Amniotic epithelial cell (primary cell): ENCODE data around the gene BRMS1.

Experiments used
- DNase-seq: peaks from one replicate; pipeline ENCODE4 v3.0.0-alpha.2; 2010; ENCODE audit warnings: low read depth

Gene BRMS1

DNA sequence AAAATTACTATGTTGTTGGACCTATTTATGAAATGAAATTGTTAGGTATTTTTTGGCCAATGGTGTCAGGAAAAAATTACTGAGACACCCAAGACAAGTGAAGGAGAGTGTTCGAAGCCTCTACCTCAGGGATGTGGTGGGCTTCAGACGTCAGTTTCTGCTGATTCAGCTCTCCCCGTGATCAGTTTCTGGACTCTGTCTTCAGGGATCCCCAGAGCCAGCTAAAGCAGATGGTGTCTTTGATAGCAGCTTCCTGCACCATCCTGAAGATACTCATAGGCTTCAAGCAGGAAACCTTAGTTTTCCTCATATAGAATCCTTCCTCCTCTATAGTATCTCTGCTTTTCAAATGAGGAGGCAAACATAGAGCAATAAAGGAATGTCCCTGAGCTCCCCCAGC lies 35.4 kb downstream of the BRMS1 start:
- no peak for DNase-seq

GRCh38 chr11:66302656-66303055 lies 42.2 kb downstream of the BRMS1 start:
- no peak for DNase-seq

- DNase-seq = no peak
Measured at GRCh38 chr11:66299186-66299585, 45.7 kb downstream of the BRMS1 start.

DNA sequence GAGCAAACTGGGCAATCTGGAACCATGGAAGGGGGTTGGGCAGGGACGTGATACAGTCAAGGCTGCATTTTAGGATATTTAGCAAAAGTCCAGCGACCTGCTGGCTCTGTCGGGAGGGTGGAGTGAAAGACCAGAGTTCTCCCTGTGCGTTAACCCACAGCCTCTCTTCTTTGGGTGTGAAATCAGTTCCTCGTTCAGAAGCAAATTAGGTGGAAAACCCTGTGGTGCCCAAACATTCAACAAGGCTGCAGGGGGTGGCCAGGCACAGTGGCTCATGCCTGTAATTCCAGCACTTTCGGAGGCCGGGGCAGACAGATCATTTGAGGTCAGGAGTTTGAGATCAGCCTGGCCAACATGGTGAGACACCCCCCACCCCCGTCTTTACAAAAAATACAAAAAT lies 47.3 kb downstream of the BRMS1 start:
- DNase-seq = no peak

GRCh38 chr11:66294626-66295620 lies 50.0 kb downstream of the BRMS1 start:
- no peak for DNase-seq

GRCh38 chr11:66293777-66294625 lies 50.9 kb downstream of the BRMS1 start:
- DNase-seq = no peak

GRCh38 chr11:66293352-66293751 lies 51.6 kb downstream of the BRMS1 start:
- no peak for DNase-seq

GRCh38 chr11:66292543-66293332 lies 52.2 kb downstream of the BRMS1 start:
- no peak for DNase-seq

DNA sequence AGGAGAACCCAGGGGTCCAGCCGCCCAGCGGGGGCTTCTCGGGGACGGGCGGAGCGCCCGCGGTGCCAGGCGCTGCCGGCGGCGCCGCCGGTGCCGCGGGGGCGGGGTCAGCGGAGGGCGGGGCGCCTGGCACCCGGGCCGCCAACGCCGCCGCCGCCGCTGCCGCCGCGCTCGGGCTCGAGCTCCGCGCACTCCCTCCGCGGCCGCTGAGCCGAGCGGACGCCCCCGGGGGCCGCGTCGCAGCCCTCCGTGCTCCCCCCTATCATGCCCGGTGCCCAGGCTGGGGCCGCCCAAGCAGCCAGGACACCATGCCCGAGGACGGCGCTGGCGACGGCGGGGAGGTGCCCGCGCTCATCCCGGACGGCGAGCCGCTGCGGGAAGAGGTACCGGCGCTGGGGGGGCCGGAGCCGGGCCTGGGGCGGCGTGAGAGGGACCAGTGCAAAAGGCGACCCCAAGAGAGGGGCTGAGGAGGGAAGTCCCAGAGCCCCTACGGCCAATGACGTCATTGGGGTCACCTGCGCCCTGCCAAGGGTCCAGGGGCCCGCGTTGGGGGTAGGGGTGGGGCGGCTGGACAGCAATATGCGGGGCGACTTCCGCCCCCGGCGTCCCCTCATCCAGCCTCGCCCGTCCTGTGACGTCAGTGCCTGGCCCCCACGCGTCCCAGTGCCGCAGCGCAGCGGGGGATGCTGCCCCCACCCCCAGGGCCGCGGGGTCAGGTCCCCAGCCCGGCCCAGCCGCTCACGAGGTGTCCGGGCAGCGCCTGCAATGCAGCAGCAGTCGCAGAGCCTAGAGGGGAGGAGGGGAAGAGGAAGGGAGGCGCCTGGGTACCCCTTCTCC lies 53.0 kb downstream of the BRMS1 start, which contains the start of gene TMEM151A:
TSS of gene TMEM151A (plus strand) at position 189 of the 837 bp plus-strand sequence. CDS start at position 309, 120 bp downstream.
- DNase-seq = no peak

DNA sequence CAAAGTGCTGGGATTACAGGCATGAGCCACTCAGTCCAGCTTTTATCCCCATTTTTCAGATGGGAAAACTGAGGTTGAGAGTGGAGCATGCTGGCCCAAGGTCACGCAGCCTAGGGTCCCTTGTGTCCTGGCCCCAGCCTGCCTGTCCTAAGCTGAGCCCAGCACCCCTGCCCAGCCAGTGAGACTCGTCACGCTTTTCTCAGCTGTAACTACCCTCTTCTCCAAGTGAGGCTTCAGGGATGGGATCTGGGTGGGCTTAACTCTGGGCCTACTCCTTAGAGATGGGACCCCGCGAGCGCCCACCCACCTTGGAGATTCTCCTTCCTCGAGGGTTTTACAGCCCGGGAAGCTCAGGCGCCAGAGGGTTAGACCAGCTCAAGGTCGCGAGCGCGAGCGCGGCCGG lies 53.6 kb downstream of the BRMS1 start:
- no peak for DNase-seq

DNA sequence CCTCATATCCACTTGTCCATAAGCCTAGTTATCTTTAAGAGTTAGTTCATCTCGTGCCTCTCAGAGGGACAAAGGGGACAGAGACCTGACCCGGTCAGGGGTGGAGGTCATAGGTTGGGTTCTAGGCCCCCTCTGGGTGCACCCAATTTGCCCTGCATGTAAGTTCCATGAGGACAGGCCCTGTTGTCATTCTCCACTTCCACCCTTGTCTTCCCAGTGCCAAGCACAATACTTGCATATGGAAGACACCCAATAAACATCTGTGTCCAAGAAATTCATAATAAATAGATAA lies 54.6 kb downstream of the BRMS1 start:
- no peak for DNase-seq

GRCh38 chr11:66289548-66290329 lies 55.2 kb downstream of the BRMS1 start:
- no peak for DNase-seq

GRCh38 chr11:66288671-66289547 lies 56.0 kb downstream of the BRMS1 start, which contains the start of gene YIF1A:
Gene YIF1A (minus strand): TSS chr11:66289143. CDS start chr11:66288985, 158 bp downstream.
- DNase-seq = peak; percentile 99

DNA sequence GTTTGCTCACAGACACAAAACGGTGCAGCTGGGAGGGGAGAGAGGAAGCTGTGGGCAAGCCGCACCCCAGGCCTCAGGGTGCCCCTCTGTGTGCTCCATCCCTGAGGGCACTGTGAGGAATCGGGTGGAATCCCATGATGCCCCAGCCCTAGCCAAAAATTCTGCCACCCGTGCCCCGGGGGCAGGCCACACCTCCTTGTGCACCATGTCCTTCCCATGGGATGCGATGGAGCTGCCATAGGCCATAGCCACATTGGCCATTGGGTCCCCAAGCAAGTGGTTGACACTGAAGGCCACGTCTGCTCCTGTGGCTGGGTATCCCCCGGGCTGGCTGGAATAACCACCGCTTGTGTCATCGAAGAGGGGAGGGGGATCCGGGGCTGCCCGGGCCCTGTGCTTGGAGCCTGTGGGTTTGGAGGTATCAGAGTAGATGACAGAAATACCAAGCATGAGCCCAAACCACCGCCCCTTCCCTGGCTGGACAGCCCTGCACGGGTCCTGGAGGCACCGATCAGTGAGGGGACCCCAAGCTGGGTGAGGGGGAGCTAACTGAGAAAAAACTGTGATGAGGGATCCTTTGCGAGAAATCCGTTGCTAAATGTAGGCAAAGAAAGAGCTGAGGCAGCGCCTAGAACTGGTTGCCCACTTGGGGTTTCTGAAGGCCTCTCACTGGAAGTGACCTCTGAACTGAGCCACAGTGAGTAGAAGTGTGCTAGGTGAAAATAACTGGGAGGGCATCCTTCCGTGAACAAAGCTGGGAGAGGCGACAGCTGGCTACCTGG lies 56.8 kb downstream of the BRMS1 start:
- DNase-seq = peak; percentile 21
